ENCODE data around the gene PLCL1.

Gene PLCL1

DNA sequence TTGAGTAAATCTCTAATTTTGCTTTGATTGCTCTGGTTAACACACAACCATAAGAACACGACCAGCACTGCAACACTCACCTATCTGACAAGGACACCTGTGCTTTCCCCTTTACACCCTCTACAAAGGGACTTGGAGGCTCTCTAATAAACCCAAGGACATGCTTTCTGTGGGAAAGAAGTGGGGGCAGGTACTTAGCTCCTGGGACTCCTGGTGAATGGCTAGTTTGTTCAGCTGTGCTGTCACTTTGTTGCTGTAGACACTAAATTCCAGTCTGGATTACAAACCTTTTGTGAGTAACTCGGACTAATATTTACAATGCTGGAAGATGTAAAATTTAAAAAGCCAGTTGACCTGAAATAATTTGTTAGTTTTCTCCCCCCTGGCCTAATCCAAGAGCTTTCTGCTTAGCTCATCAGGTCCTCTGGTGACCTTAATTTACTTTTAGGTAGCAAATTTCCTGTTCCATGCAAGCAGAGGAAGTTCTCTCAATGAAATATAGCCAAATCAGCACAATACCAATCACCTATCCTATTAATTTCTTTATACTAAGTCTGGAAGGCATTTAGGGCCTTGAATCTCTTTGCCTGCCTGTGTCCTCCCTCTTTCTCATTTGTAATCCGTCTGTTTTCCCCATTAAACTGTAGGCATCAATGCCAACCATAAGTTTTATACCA, 67.5 kb downstream of the PLCL1 start:
- DNase-seq (ENCODE audit: low read depth): no peak
- H3K4me3 ChIP-seq (ENCODE audit: low read depth, low read length): no peak overlapping the region
- TF ChIP-seq, protein P1, sequence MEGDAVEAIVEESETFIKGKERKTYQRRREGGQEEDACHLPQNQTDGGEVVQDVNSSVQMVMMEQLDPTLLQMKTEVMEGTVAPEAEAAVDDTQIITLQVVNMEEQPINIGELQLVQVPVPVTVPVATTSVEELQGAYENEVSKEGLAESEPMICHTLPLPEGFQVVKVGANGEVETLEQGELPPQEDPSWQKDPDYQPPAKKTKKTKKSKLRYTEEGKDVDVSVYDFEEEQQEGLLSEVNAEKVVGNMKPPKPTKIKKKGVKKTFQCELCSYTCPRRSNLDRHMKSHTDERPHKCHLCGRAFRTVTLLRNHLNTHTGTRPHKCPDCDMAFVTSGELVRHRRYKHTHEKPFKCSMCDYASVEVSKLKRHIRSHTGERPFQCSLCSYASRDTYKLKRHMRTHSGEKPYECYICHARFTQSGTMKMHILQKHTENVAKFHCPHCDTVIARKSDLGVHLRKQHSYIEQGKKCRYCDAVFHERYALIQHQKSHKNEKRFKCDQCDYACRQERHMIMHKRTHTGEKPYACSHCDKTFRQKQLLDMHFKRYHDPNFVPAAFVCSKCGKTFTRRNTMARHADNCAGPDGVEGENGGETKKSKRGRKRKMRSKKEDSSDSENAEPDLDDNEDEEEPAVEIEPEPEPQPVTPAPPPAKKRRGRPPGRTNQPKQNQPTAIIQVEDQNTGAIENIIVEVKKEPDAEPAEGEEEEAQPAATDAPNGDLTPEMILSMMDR (conservative IDR thresholded peaks at IDR 0.05; ENCODE audit: low read depth, low read length): no peak

DNA sequence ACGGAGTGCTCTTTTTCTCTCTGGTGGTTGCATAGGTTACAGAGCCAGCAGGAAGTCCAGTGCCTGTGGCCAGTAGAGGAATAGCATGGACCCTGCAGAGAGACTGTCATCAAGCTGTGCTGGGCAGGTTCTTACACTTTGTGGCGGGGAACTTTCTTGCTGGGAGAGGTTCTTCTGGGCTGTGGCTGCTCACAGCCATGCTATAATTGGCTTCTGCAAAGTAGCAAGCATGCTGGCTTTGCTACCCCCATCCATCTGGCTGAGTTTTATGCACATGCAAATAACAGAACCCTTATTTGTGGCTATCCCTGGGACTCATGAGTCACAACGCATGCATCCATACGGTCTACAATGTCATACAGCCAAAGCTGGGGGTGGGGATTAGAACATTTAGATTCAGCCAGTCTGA, 68.9 kb downstream of the PLCL1 start:
- TF ChIP-seq, protein P1 (conservative IDR thresholded peaks at IDR 0.05; ENCODE audit: low read depth, low read length): peak; percentile 24
- peak; percentile 52 for DNase-seq (ENCODE audit: low read depth)
- H3K4me3 ChIP-seq (ENCODE audit: low read depth, low read length): no peak overlapping the region

DNA sequence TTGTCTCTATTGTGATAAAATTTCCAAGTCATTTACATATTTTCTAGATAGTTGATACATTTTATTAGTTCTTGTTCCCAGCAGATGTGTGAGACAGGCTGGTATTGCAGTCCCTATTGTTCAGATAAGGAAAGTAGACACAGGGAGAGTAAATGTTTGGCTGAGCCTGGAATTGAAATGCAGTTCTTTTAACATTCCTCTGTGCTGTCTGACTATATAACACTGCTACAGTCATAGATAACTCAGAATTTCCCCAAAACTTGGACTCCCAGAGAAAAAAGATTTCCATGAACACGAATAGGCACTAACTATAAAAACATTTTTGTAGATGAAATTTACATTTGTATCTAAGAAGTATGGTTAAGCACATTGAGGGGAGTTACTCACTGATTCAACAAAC, 71.4 kb downstream of the PLCL1 start:
- H3K4me3 ChIP-seq (ENCODE audit: low read depth, low read length): no peak overlapping the region
- no peak for DNase-seq (ENCODE audit: low read depth)
- TF ChIP-seq, protein P1 (conservative IDR thresholded peaks at IDR 0.05; ENCODE audit: low read depth, low read length): no peak

DNA sequence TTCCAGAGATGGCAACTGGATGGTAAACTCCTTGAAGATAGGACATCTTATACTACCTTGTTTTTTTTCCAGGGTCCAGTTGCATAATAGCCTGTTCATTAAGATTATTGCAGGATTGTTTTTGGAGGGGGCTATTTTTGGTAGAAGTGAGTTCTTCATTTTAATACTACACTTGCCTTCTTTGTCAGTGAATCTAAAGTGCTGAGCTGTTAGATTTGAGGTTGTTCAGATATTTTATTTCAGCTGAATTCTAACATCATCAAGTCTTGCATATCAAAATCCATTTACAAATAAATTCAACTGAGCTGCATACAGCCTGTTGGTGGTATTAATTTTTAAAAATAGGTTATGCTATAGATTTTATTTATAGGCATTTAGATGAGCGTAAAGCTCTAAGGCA, 72.1 kb downstream of the PLCL1 start:
- no peak for DNase-seq (ENCODE audit: low read depth)
- H3K4me3 ChIP-seq (ENCODE audit: low read depth, low read length): no peak overlapping the region
- TF ChIP-seq, protein P1 (conservative IDR thresholded peaks at IDR 0.05; ENCODE audit: low read depth, low read length): no peak

DNA sequence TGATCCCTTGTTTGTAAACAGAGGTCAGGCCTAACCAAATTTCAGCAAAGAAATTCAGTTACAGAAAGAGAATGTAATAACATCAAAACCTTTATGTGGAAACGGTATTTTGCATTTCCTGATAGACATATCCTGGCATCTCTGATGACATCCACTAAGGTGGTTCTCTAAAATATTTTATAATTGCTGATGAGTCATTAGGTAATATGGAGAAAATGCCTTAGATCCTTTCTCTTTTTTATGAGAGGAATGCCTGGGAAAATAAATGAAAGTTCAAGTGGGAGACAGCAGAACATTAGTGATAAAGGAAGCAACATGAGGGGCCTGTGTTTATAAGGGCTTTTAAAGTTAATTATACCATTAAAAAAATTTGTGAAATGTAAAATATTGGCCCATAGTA, 72.6 kb downstream of the PLCL1 start:
- H3K4me3 ChIP-seq (ENCODE audit: low read depth, low read length): no peak overlapping the region
- DNase-seq (ENCODE audit: low read depth): no peak
- TF ChIP-seq, protein P1 (conservative IDR thresholded peaks at IDR 0.05; ENCODE audit: low read depth, low read length): no peak

DNA sequence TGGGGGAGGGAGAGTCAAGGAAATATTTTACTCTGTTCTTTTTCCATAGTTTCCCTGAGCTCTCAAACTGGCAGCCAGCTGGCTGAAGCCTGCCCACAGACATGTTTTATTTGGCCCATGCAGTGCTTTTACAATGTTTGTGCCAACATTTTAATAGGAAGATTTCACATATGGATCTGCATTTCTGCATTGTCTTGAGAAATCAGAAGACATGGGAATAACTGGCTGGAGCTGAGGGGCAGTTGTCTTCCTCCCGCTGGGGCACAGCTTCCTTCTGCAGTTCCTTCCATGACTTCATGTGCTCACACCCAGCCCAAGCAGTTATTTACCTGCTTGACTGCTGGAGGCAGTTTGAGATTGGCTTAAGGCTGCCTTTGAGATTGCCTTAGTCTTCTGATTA, 74.4 kb downstream of the PLCL1 start:
- no peak overlapping the region for H3K4me3 ChIP-seq (ENCODE audit: low read depth, low read length)
- no peak for DNase-seq (ENCODE audit: low read depth)
- TF ChIP-seq, protein P1 (conservative IDR thresholded peaks at IDR 0.05; ENCODE audit: low read depth, low read length): no peak

DNA sequence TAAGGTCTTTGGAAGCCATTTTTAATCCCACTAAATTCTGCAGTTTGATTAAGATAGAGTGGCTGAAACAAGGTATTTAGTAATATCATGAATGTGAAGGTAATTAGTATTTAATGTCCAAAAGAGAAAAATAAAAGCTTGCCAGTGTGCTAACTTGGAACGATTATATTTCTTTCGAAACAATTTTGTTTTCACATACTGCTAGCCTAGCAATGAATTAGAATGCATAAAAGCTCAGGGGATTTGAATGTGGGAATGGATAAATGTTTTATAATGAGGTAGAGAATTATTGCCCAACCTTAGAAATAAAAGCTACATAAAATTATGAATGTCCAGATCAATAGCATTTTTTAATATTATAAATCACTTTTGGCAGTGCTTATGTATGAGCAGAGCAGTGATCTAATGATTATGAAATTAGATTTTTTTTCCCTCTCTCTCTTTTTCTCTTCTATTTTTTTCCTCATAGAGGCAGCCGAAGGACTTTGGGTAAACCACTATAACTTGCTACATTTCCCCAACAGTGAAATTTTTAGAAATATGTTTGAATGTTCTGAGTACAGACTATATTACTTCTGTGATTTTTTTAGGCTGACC, 75.5 kb downstream of the PLCL1 start:
- no peak overlapping the region for H3K4me3 ChIP-seq (ENCODE audit: low read depth, low read length)
- no peak for DNase-seq (ENCODE audit: low read depth)
- TF ChIP-seq, protein P1 (conservative IDR thresholded peaks at IDR 0.05; ENCODE audit: low read depth, low read length): no peak
